Activated CD4-positive, alpha-beta T cell treated with anti-CD3 and anti-CD28 coated beads, Interleukin-2, amount 50 U/mL, for 4 hours (primary cell): ENCODE data around the gene UTF1.

Experiments
- DNase-seq, 2 experiments: peaks; one replicate each; pipeline ENCODE4 v3.0.0-alpha.2; 2020

Gene UTF1

DNA sequence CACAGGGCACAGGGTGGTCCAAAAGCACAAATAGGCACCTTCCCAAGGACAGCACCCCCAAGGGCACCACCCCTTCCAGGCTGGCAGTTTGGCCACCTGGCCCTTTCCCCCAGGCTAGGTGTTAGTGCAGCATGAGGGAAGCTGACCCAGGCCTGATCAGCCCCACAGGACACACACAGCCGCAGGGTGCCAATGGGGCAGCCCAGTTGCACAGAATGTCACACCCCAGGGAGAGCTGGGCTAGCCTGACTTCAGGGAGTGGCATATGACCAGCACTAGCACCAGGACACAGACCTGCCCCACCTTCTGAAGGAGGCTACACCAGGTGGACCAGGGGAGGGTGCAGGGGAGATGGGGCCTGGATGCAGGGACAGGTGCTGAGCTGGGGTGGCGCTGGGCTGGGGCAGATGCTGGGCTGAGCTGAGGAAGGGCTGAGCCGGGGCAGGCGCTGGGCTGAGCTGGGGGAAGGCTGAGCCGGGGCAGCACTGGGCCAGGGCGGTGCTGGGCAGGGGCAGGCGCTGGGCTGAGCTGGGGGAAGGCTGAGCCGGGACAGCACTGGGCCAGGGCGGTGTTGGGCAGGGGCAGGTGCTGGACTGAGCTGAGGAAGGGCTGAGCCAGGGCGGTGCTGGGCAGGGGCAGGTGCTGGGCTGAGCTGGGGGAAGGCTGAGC is 50.5 kb downstream of the UTF1 start:
- DNase-seq = no peak

GRCh38 chr10:133281084-133281483 is 51.1 kb downstream of the UTF1 start:
- DNase-seq = no peak
